Measurements from ENCODE around the gene GADD45GIP1.
A peak's percentile ranks its signal among the peaks of the same experiment; 100 is the strongest.

GADD45GIP1 gene

GRCh38 chr19:12956446-12957388 lies at the start of gene GADD45GIP1:
Gene GADD45GIP1 (minus strand): TSS chr19:12957223. CDS start chr19:12957212, 11 bp downstream.
- no peak for TF ChIP-seq CTCF (IDR thresholded peaks at IDR 0.05; ENCODE audit: borderline replicate concordance, insufficient read depth, low read depth, low read length)
- H3K4me3 ChIP-seq (ENCODE audit: low read depth, low read length): peak within 1 kb of the TSS; percentile 99

- H3K4me3 ChIP-seq (ENCODE audit: low read depth, low read length): no peak overlapping the region
- no peak for TF ChIP-seq CTCF (IDR thresholded peaks at IDR 0.05; ENCODE audit: borderline replicate concordance, insufficient read depth, low read depth, low read length)
Measured at GRCh38 chr19:13005861-13006370, 48.9 kb upstream of the GADD45GIP1 start.

GRCh38 chr19:13005253-13005652 lies 48.2 kb upstream of the GADD45GIP1 start:
- TF ChIP-seq CTCF (IDR thresholded peaks at IDR 0.05; ENCODE audit: borderline replicate concordance, insufficient read depth, low read depth, low read length): no peak
- H3K4me3 ChIP-seq (ENCODE audit: low read depth, low read length): no peak overlapping the region

GRCh38 chr19:13004273-13004672 lies 47.2 kb upstream of the GADD45GIP1 start:
- TF ChIP-seq CTCF (IDR thresholded peaks at IDR 0.05; ENCODE audit: borderline replicate concordance, insufficient read depth, low read depth, low read length): no peak

GRCh38 chr19:13003081-13003480 lies 46.1 kb upstream of the GADD45GIP1 start:
- no peak overlapping the region for H3K4me3 ChIP-seq (ENCODE audit: low read depth, low read length)
- no peak for TF ChIP-seq CTCF (IDR thresholded peaks at IDR 0.05; ENCODE audit: borderline replicate concordance, insufficient read depth, low read depth, low read length)

More at GRCh38 chr19:13004273-13004672, 47.2 kb upstream of the GADD45GIP1 start:
- H3K4me3 ChIP-seq (ENCODE audit: low read depth, low read length): no peak overlapping the region

- no peak for TF ChIP-seq CTCF (IDR thresholded peaks at IDR 0.05; ENCODE audit: borderline replicate concordance, insufficient read depth, low read depth, low read length)
- no peak overlapping the region for H3K4me3 ChIP-seq (ENCODE audit: low read depth, low read length)
Measured at GRCh38 chr19:13002166-13002898, 45.3 kb upstream of the GADD45GIP1 start.

Measured in GM12875 (cell line).